SK-N-SH (cell line): Measurements from ENCODE around the gene GAB1. TPM values are rescaled to one million over a fixed set of nuclear protein-coding genes. Genes with fewer than 3 reads are reported as not detected.

Experiments
- CTCF ChIA-PET: fragments of 300-600, 350-600 bp; formaldehyde crosslinking; extraction: SDS; loops from one replicate; lab custom pipeline; 2021; lab: Yijun Ruan, JAX
- POLR2A ChIA-PET: fragments of 350-600 bp; sonication (Branson Sonifier 250); formaldehyde crosslinking; extraction: SDS; loops from one replicate; lab custom pipeline; 2020; ENCODE audit warnings: antibody characterized with exemption, inconsistent platforms; lab: Yijun Ruan, JAX
- DNase-seq: peaks from one replicate; pipeline ENCODE4 v3.0.0; 2012
- H2AFZ ChIP-seq: fragments of 200-600 bp; sonication (generic); 2 replicates; pipeline ENCODE4 v1.8.1; 2016; ENCODE audit warnings: antibody characterized with exemption, mild to moderate bottlenecking, low read depth
- H3F3A ChIP-seq: fragments of 200-600 bp; sonication (generic); replicated peaks from 2 replicates; pipeline ENCODE3; 2016; ENCODE audit warnings: antibody characterized with exemption, mild to moderate bottlenecking; ENCODE audit not compliant: insufficient read depth
- H3K27ac ChIP-seq, 2 experiments: fragments of 200-500 bp in 1 of 2; fragments of 200-600 bp in 1 of 2; sonication (Bioruptor generic) in 1 of 2; sonication (generic), shearing (Covaris generic) in 1 of 2; 2 replicates each; pipeline versions ENCODE4 v1.5.1 to v1.6.1; 2014 to 2016; ENCODE audit warnings: low read depth in 2 of 2, inconsistent platforms in 1 of 2, low read length in 1 of 2, mild to moderate bottlenecking in 1 of 2, mixed read lengths in 1 of 2
- H3K27me3 ChIP-seq: fragments of 200-600 bp; sonication (generic), shearing (Covaris generic); 2 replicates; pipeline ENCODE4 v1.6.1; 2016; ENCODE audit warnings: mixed run types; ENCODE audit not compliant: insufficient read depth
- H3K36me3 ChIP-seq, 2 experiments: fragments of 200-500 bp in 1 of 2; fragments of 200-600 bp in 1 of 2; sonication (Bioruptor generic) in 1 of 2; sonication (generic) in 1 of 2; replicated peaks in 1 of 2; 2 replicates each; pipeline versions ENCODE3 to v1.5.1; 2014 to 2016; ENCODE audit warnings: low read length in 1 of 2, mild to moderate bottlenecking in 1 of 2; ENCODE audit not compliant: insufficient read depth in 2 of 2, control insufficient read depth in 1 of 2
- H3K4me1 ChIP-seq, 2 experiments: fragments of 200-500 bp in 1 of 2; fragments of 200-600 bp in 1 of 2; sonication (Bioruptor generic) in 1 of 2; sonication (generic), shearing (Covaris generic) in 1 of 2; 2 replicates each; pipeline versions ENCODE4 v1.5.1 to v1.6.1; 2014 to 2016; ENCODE audit warnings: low read depth in 1 of 2, low read length in 1 of 2, mixed run types in 1 of 2; ENCODE audit not compliant: insufficient read depth in 2 of 2, control insufficient read depth in 1 of 2
- H3K4me2 ChIP-seq: fragments of 200-600 bp; sonication (generic), shearing (Covaris generic); 2 replicates; pipeline ENCODE4 v1.6.1; 2017; ENCODE audit warnings: mixed run types
- H3K4me3 ChIP-seq, 2 experiments: fragments of 200-500 bp in 1 of 2; fragments of 200-600 bp in 1 of 2; sonication (Bioruptor generic) in 1 of 2; sonication (generic), shearing (Covaris generic) in 1 of 2; 2 replicates each; pipeline versions ENCODE4 v1.5.1 to v1.8.1; 2014 to 2016; ENCODE audit warnings: low read depth in 2 of 2, inconsistent platforms in 1 of 2, low read length in 1 of 2, mild to moderate bottlenecking in 1 of 2, mixed read lengths in 1 of 2, moderate library complexity in 1 of 2
- H3K79me2 ChIP-seq: fragments of 200-600 bp; sonication (generic); 2 replicates; pipeline ENCODE4 v1.8.1; 2017; ENCODE audit warnings: mild to moderate bottlenecking; ENCODE audit not compliant: insufficient read depth
- H3K9ac ChIP-seq: fragments of 200-600 bp; sonication (generic); 2 replicates; pipeline ENCODE4 v1.6.1; 2017; ENCODE audit warnings: mixed run types
- H3K9me2 ChIP-seq: fragments of 200-600 bp; sonication (generic); 2 replicates; pipeline ENCODE4 v1.6.1; 2017; ENCODE audit warnings: mixed run types
- H3K9me3 ChIP-seq: fragments of 200-600 bp; sonication (generic); 2 replicates; pipeline ENCODE4 v1.6.1; 2017; ENCODE audit warnings: mixed run types, mild to moderate bottlenecking, moderate library complexity
- H4K20me1 ChIP-seq: fragments of 200-600 bp; sonication (generic); 2 replicates; pipeline ENCODE4 v1.6.1; 2017; ENCODE audit warnings: mild to moderate bottlenecking, mixed run types; ENCODE audit not compliant: insufficient read depth
- ELF1 ChIP-seq: IDR thresholded peaks from 2 replicates; pipeline ENCODE4 v1.4.0; 2012
- FOXJ3 ChIP-seq: sonication (generic); formaldehyde crosslinking; IDR thresholded peaks from 2 replicates; pipeline ENCODE4 v1.5.1; 2020; ENCODE audit warnings: mild to moderate bottlenecking, missing genetic modification reagents
- GABPA ChIP-seq: IDR thresholded peaks from 2 replicates; pipeline ENCODE4 v1.4.0; 2012; ENCODE audit warnings: low read depth, mild to moderate bottlenecking
- IRF3 ChIP-seq: fragments of 150-350 bp; IDR thresholded peaks from 2 replicates; pipeline ENCODE4 v1.6.1; 2016; ENCODE audit warnings: mild to moderate bottlenecking, low read depth, low read length
- MEF2A ChIP-seq: IDR thresholded peaks from 2 replicates; pipeline ENCODE4 v1.4.0; 2012; ENCODE audit warnings: low read depth, borderline replicate concordance
- MXI1 ChIP-seq: IDR thresholded peaks from 2 replicates; pipeline ENCODE4 v1.6.1; 2012; ENCODE audit warnings: mild to moderate bottlenecking, low read depth, low read length, improper control_type of control experiment
- NFIC ChIP-seq: IDR thresholded peaks from 2 replicates; pipeline ENCODE4 v1.4.0; 2012; ENCODE audit warnings: borderline replicate concordance
- RFX5 ChIP-seq: IDR thresholded peaks from 2 replicates; pipeline ENCODE4 v1.6.1; 2012; ENCODE audit warnings: mild to moderate bottlenecking, improper control_type of control experiment, low read length
- WGBS: methylation state at CpG from one replicate; pipeline ENCODE4 v1.1.6; 2017; ENCODE audit warnings: low lambda C conversion rate; 5-methylcytosine and 5-hydroxymethylcytosine counted together
- polyA plus RNA-seq, 3 experiments: library from polyadenylated mRNA; depleted of rRNA; stranded (reverse); fragments of >200 nt; gene quantifications; 2 replicates each; pipeline ENCODE4 v1.2.3, GENCODE V29; 2012
- TF ChIP-seq, protein P1 (sequence below): fragments of 200-600 bp; sonication (generic); IDR thresholded peaks from 2 replicates; pipeline ENCODE4 v1.6.1; 2017; ENCODE audit warnings: antibody characterized with exemption, mild to moderate bottlenecking, moderate library complexity

The GAB1 gene
- polyA plus RNA-seq, 1 of the 3 experiments (the other 2 are of a cell fraction) = 3.7 TPM

DNA sequence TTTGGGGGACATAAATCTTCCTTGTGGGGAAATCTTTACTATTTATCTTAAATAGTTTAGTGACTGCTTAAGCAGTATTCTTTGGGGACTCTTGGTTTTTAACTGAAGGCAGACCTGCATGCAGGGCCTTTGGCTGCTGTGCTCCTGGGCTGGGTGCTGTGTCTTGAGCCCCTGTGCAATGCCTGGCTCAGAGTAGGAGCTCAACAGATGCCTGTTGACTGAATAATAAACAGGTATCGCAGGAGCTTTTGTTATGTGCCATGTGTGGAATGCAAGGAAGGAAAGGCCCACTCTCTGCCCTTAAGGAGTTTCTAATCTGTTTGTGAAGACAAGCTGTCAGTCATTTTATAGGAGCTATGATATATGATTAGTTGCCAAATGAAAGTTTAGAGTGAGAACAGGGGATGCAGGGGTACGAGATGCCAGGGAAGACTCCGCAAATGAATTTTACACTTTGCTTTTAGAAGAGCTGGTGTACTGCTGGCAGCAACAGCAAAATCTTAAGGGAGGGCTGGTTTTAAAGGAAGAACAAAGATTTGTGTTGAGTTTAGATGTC is 6.7 kb downstream of the GAB1 start (continued):
- no peak for TF ChIP-seq ELF1

- H3K9me3 ChIP-seq = no peaks in the 10 kb centered on the region
- H3K9me2 ChIP-seq = no peaks in the 10 kb centered on the region
- no peak for TF ChIP-seq RFX5
- TF ChIP-seq IRF3 = no peak
- no peak for TF ChIP-seq GABPA
- no peak for TF ChIP-seq NFIC
- TF ChIP-seq, protein P1, sequence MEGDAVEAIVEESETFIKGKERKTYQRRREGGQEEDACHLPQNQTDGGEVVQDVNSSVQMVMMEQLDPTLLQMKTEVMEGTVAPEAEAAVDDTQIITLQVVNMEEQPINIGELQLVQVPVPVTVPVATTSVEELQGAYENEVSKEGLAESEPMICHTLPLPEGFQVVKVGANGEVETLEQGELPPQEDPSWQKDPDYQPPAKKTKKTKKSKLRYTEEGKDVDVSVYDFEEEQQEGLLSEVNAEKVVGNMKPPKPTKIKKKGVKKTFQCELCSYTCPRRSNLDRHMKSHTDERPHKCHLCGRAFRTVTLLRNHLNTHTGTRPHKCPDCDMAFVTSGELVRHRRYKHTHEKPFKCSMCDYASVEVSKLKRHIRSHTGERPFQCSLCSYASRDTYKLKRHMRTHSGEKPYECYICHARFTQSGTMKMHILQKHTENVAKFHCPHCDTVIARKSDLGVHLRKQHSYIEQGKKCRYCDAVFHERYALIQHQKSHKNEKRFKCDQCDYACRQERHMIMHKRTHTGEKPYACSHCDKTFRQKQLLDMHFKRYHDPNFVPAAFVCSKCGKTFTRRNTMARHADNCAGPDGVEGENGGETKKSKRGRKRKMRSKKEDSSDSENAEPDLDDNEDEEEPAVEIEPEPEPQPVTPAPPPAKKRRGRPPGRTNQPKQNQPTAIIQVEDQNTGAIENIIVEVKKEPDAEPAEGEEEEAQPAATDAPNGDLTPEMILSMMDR = no peak
- TF ChIP-seq MEF2A = no peak
- H3K4me2 ChIP-seq = no peak overlapping the region
- CTCF ChIA-PET = interaction anchor here (0.8 to 1.2 kb wide), 3 partner anchors 9 to 41 kb away, joined by 3 to 4 read pairs (median 3); no protein-coding TSS in a partner anchor
- no peak overlapping the region for H3K4me3 ChIP-seq
- H4K20me1 ChIP-seq = peaks cover 21% of the 10 kb centered on the region; the same call in 1 of the 2 replicates
- no peaks in the 10 kb centered on the region for H3K27me3 ChIP-seq
- no peak for DNase-seq
- no peak overlapping the region for H3K9ac ChIP-seq
- H3K36me3 ChIP-seq = no peaks in the 10 kb centered on the region
- WGBS = 89% methylated on average over 7 of the region's 7 CpGs
- no peak overlapping the region for H3K27ac ChIP-seq
- H3K79me2 ChIP-seq = peaks cover 61% of the 10 kb centered on the region
- peaks cover 14 to 21% of the 10 kb centered on the region in 2 experiments; a peak in 3 of 4 replicates for H3K4me1 ChIP-seq
- POLR2A ChIA-PET = no interaction called here
- H3F3A ChIP-seq = no peaks in the 10 kb centered on the region
- no peak overlapping the region for H2AFZ ChIP-seq
These were observed 7.4 kb downstream of the GAB1 start for GRCh38 chr4:143344041-143344440.

GRCh38 chr4:143344774-143345173 is 8.1 kb downstream of the GAB1 start:
- 68% methylated on average over 4 of the region's 4 CpGs for WGBS
- Histone ChIP-seq H3K4me1 (peaks cover 14 to 21% of the 10 kb centered on the region in 2 experiments; a peak in 3 of 4 replicates), H3K4me2 (no peak overlapping the region), H2AFZ (no peak overlapping the region), H3K79me2 (peaks cover 54% of the 10 kb centered on the region), H4K20me1 (peaks cover 13% of the 10 kb centered on the region; the same call in 1 of the 2 replicates), H3K27ac (no peak overlapping the region), H3K4me3 (no peak overlapping the region), H3K36me3 (no peaks in the 10 kb centered on the region), H3K9me3 (no peaks in the 10 kb centered on the region), H3K27me3 (no peaks in the 10 kb centered on the region), H3F3A (no peaks in the 10 kb centered on the region), H3K9ac (no peak overlapping the region), H3K9me2 (no peaks in the 10 kb centered on the region)
- TF ChIP-seq FOXJ3 (CRISPR knock-in tag) (no peak), MXI1 (peak; percentile 54; the same call in 1 of the 2 replicates)
- no peak for DNase-seq
- ChIA-PET POLR2A (no interaction called here), CTCF (interaction anchor here (0.9 to 1.2 kb wide), 4 partner anchors 8 to 48 kb away, joined by 3 to 4 read pairs (median 4); partner anchors contain the start of gene GAB1)
